Erythroblast (primary cell): ENCODE measurements around the gene GFAP.

Experiments used
- DNase-seq, 2 experiments: peaks; one replicate each; lab custom pipeline; 2025; lab: John Stamatoyannopoulos, UW
- GATA1 ChIP-seq: IDR thresholded peaks from 2 replicates; pipeline ENCODE4 v1.6.1; 2011; ENCODE audit warnings: low read depth, mild to moderate bottlenecking, control low read depth, low read length, moderate library complexity
- POLR2A ChIP-seq: IDR thresholded peaks from 2 replicates; pipeline ENCODE4 v1.6.1; 2011; ENCODE audit warnings: mild to moderate bottlenecking, low read length

The GFAP gene

GRCh38 chr17:44863061-44863918 is 52.0 kb downstream of the GFAP start:
- no peak for DNase-seq
- TF ChIP-seq POLR2A, result no peak
- TF ChIP-seq GATA1, result no peak

DNA sequence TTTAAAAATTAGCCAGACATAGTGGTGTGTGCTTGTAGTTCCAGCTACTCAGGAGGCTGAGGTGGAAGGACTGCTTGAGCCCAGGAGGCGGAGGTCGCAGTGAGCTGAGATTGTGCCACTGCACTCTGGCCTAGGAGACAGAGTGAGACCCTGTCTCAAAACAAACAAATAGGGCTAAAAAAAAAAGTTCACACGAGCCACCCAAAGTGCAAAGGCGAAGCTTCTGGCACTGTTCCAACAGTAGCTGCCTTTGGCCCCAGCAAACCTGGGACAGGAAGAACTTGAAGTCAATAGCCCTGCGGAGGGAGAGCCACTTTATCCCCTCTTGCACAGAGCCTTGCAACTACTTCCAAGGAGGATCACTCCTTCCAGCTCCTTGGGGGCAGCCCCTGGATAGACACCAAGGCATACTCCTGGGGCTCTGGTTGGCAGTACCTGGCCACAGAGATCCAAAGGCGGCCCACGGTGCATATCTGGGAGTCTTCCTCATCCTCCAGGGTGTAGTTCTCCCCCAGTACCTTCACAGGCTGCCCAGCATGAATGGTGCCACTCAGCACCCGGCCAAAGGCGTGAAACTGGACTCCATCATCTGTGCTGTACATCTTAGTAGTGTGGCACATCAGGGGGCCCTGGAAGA is 52.9 kb downstream of the GFAP start:
- DNase-seq, result no peak
- TF ChIP-seq POLR2A, result no peak
- TF ChIP-seq GATA1, result no peak

DNA sequence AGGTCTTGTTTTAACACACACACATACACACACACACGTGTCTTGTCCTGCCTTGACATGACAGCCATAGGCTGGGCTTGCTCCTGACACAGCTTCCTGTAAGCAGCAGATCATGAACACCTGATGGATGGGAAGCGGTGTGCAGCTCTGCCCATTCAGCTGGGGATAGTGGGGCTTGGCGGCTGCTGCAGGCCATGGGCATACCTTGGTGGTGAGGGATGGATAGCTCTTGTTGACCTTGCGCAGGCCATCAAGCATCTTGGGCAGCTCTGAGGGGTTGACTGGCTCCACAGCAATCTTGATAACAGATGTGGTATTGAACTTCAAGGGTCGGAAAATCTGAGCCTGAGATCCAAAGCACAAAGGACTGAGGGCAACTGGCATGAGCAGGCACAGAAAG is 55.6 kb downstream of the GFAP start:
- DNase-seq, result no peak
- TF ChIP-seq GATA1 (no peak), POLR2A (no peak)

GRCh38 chr17:44854192-44854591 is 61.1 kb downstream of the GFAP start:
- no peak for DNase-seq
- TF ChIP-seq POLR2A, result no peak
- no peak for TF ChIP-seq GATA1
